Measurements from ENCODE around the gene CLDN12. TPM values are rescaled to one million over a fixed set of nuclear protein-coding genes. Genes with fewer than 3 reads are reported as not detected.
"Not testable (repeated sequence)": the region's sequence is repeated elsewhere in the genome, so short reads cannot be mapped to it uniquely, and the experiment has no call there.

Gene CLDN12
- total RNA-seq, 2 donors from 2014 or later = 24.1 to 30.5 TPM

- Histone ChIP-seq H3K4me3 (no peak overlapping the region), H3K4me1 (ENCODE audit: control insufficient read depth in 1 of 2, low read depth in 2 of 2) (peaks cover 7% of the 10 kb centered on the region in 2 donors), H3K9me3 (no peaks in the 10 kb centered on the region), H3K27ac (no peak overlapping the region), H3K27me3 (replicated peaks; ENCODE audit: insufficient read depth) (no peaks in the 10 kb centered on the region), H3K36me3 (no peaks in the 10 kb centered on the region)
- no peak for TF ChIP-seq CTCF (IDR thresholded peaks at IDR 0.05)
- no peak for DNase-seq (ENCODE audit: low spot score)
- no peak for ATAC-seq (ENCODE audit: insufficient number of reproducible peaks, low FRiP score, low read depth)
These were observed 58.0 kb downstream of the CLDN12 start for GRCh38 chr7:90461219-90461618.

GRCh38 chr7:90463151-90463628, 59.9 kb downstream of the CLDN12 start:
- peak; percentile 16 for ATAC-seq (ENCODE audit: insufficient number of reproducible peaks, low FRiP score, low read depth)
- peak overlapping the region; percentile 67 for H3K4me3 ChIP-seq
- DNase-seq (ENCODE audit: low spot score) = not testable (repeated sequence)

More at GRCh38 chr7:90463151-90463628, 59.9 kb downstream of the CLDN12 start:
- H3K36me3 ChIP-seq; H3K9me3 ChIP-seq; H3K27me3 ChIP-seq (replicated peaks; ENCODE audit: insufficient read depth); H3K4me1 ChIP-seq (ENCODE audit: control insufficient read depth in 1 of 2, low read depth in 2 of 2): not testable (repeated sequence)
- H3K27ac ChIP-seq = peak overlapping the region; percentile 10 to 62

Other genes with a start within 250 kb of the CLDN12 start
- gene STEAP1, start 249.0 kb upstream of the CLDN12 start, total RNA-seq = 10 to 100 TPM; 15.6 to 26.5 TPM
- gene STEAP2, start 191.7 kb upstream of the CLDN12 start, total RNA-seq = 10 to 100 TPM; 27.7 to 31.0 TPM
- 10 to 100 TPM in 1 of 2 donors, 1 to 10 TPM in 1; 3.8 to 14.0 TPM for gene CFAP69, start 158.3 kb upstream of the CLDN12 start, total RNA-seq
- not detected for gene FAM237B, start 82.2 kb upstream of the CLDN12 start, total RNA-seq
- gene GTPBP10, start 56.7 kb upstream of the CLDN12 start, total RNA-seq = 10 to 100 TPM in 1 of 2 donors, 1 to 10 TPM in 1; 7.4 to 16.2 TPM
- not detected for gene PTTG1IP2, start 66.2 kb downstream of the CLDN12 start, total RNA-seq
- gene CDK14, start 192.9 kb downstream of the CLDN12 start, total RNA-seq = 10 to 100 TPM; 10.8 to 14.6 TPM